GM18867 (cell line): ENCODE measurements around the gene MGAT5.

Experiments used
- ATAC-seq: cut with Tn5 transposase; IDR thresholded peaks from one replicate; pipeline ENCODE4 v1.9.1; 2021; ENCODE audit warnings: mild to moderate bottlenecking, moderate library complexity; ENCODE audit not compliant: unreplicated experiment

The MGAT5 gene

GRCh38 chr2:134252092-134252750 lies 1.7 kb upstream of the MGAT5 start:
- no peak for ATAC-seq

GRCh38 chr2:134253117-134253704 lies 661 bp upstream of the MGAT5 start:
- ATAC-seq = peak; percentile 79

DNA sequence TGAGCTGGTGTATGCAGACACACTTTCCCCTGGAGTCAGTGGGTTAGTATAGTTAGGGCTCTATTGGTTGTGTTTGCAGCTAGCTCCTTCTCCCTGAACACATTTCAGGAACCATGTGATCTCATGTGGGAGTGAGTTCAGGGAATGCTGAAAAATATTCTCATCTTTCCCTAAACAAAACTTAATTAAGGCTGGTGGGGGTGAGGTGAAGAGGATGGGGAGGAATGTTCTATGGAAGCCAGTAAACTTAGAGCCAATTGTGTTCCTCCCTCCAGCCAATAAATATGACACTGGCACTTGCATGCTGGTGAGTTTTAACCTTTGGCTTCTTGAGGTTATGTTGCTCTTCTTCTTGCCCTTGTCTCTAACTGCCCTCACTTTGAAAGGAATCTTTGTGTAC lies 952 bp downstream of the MGAT5 start:
- ATAC-seq = no peak

- no peak for ATAC-seq
Observed at GRCh38 chr2:134256956-134257355, 3.1 kb downstream of the MGAT5 start.

DNA sequence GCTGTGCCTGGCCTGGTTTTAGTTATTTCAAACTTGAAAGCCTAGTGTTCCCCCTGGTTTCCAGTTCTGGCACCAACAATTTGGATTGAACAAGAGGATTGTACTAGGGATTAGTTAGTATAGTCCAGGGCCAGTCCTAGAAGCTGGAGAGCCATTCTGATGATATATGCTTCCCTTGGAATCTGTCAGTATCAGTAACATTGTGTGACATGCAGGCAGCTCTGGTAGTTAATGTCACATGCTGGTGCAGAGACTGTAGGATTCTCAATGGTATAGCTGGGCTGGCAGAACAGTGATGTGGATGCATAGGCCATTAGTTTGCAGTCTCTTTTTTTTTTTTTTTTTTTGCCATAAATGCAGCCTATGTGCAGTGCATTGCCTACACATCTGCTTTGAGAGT lies 3.6 kb downstream of the MGAT5 start:
- no peak for ATAC-seq

GRCh38 chr2:134257965-134258683 lies 4.3 kb downstream of the MGAT5 start:
- ATAC-seq = no peak

- ATAC-seq = peak; percentile 58
Observed at GRCh38 chr2:134258684-134259388, 5.0 kb downstream of the MGAT5 start.

DNA sequence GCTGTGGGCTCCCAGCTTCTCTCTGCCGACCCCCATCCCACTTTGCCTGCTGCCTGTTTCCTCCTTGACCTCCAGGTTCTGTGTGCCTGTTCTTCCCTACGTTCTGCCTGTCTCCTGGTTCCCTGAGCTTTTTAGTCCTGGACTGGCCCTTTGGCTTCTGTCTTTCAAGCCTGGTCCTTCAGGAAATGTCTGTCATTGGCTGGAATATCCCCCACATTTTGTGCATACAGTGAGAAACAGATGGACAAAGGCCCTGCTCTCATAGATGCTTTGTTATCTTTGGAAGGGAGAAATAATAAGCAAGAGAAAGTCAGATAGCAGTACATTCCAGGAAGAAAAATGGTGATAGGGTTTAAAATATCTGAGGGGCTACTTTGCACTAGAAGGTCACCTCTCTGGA lies 5.7 kb downstream of the MGAT5 start:
- ATAC-seq = no peak

GRCh38 chr2:134259994-134260393 lies 6.1 kb downstream of the MGAT5 start:
- no peak for ATAC-seq

DNA sequence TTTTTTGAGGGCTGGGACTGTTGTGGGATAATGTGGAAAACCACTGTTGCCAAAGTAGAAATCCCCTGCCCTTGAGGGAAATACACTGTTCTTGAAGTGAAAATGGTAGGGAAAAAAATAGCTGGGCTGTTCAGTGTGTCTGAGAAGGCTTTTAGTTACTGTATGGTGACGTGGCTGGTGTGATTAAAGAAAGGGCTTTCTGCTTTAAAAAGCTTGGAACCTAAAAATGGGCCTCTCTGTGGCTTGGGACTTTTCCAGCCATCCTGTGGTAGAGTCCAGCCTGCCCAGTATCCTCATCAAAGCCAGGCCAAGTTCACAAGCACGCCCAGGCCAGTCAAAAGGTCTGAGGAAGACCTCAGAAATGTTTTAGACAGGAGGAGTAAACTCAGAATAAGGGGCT lies 6.8 kb downstream of the MGAT5 start:
- ATAC-seq = no peak

GRCh38 chr2:134261398-134262131 lies 7.7 kb downstream of the MGAT5 start:
- ATAC-seq = peak; percentile 72

GRCh38 chr2:134262684-134263083 lies 8.8 kb downstream of the MGAT5 start:
- peak; percentile 53 for ATAC-seq

DNA sequence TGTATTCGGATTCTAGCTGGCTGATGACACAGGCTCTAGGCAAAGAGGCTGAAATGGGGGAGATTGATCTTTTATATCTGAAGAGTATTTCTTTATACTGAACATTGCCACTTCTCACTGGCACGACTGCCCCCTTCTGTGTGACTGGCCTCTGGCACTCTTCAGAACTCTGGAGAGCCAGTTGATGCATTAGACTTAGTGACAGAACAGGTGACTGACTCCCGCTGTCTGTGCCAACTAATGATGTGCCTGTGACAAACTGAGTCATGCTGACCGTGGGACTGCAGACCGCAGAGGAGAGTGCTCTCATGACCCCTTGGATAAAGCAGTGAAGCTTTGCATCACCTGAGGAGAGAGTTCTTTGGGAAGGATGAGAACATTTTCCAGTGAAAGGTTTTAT lies 14.4 kb downstream of the MGAT5 start:
- no peak for ATAC-seq

GRCh38 chr2:134269230-134269629 lies 15.4 kb downstream of the MGAT5 start:
- ATAC-seq = no peak

GRCh38 chr2:134269972-134270735 lies 16.3 kb downstream of the MGAT5 start:
- ATAC-seq = no peak

DNA sequence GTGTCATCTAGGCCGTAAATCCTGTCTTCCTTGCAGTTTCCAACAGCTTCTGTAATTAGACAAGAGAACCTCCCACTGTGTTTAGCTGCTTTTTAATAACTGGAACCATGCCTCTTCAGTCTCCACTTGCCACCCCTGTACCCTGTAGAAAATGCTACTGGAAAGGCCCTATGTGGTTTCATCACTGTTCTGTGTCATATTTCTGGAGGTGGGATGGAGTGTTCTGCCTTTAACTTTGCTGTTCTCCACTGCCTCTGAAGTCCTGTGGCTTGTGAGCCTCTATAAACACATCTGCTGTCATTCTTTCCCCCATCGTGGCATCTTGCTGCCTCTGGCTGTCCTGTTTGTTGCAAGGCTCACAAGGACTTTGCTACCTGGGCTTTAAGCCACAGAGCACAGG lies 17.9 kb downstream of the MGAT5 start:
- ATAC-seq = no peak

DNA sequence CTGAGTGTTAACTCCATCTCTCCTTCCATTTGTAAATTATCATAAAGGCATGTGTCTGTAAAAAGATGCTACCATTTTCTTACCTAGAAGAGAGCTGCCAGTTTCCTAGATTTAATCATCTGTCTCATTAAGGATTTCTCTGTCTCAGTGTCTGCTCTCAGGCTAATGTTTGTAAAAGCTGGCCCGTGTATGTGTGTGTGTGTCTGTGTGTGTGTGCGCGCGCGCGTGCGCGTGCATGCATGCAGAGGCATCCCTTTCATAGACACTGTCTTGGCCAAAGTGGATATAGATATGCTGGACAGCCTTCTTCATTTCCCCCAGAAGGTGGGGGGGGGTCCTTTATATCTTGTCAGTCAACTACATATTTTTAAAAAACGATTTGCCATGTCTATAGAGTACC lies 18.9 kb downstream of the MGAT5 start:
- ATAC-seq = no peak

- ATAC-seq = no peak
Observed at GRCh38 chr2:134273256-134273983, 19.5 kb downstream of the MGAT5 start.

DNA sequence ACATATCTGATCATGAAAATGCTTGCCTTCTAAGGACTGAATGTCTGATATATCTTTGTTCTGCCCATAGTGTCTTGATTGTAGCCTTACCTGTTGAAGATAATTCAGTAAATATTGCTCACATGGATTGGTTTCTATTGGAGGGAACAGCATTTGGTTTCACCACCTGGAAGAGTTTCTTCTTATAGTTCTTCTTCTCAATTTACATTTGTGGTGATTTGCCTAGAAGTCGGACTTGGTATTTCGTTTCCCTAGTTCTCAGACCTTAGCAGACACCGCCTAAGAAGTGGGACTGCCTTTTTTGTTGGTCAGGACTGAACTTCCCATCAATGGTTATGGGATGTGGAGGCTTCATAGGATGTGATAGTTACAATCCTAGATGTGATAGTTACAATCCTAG lies 20.2 kb downstream of the MGAT5 start:
- ATAC-seq = no peak
